Neural progenitor cell (in vitro differentiated cells): ENCODE data around the gene SMPD3. TPM values are rescaled to one million over a fixed set of nuclear protein-coding genes. Genes with fewer than 3 reads are reported as not detected.

Experiments
- DNase-seq: peaks from one replicate; pipeline ENCODE4 v3.0.0-alpha.2; 2016; ENCODE audit warnings: low spot score
- H2AFZ ChIP-seq: fragments of 200-600 bp; sonication (generic); replicated peaks from 2 replicates; pipeline ENCODE4 v1.6.1; 2016; ENCODE audit warnings: antibody characterized with exemption
- H3F3A ChIP-seq: fragments of 200-600 bp; sonication (generic); 2 replicates; pipeline ENCODE4 v1.6.1; 2016; ENCODE audit warnings: antibody characterized with exemption, low read depth
- H3K27ac ChIP-seq: fragments of 200-600 bp; sonication (generic); 2 replicates; pipeline ENCODE4 v1.5.1; 2016; ENCODE audit warnings: mild to moderate bottlenecking
- H3K27me3 ChIP-seq: fragments of 200-600 bp; sonication (generic); 2 replicates; pipeline ENCODE4 v1.6.1; 2016; ENCODE audit warnings: mild to moderate bottlenecking, moderate library complexity
- H3K36me3 ChIP-seq: fragments of 200-600 bp; sonication (generic); 2 replicates; pipeline ENCODE4 v1.5.1; 2016
- H3K4me1 ChIP-seq: fragments of 200-600 bp; sonication (generic); 2 replicates; pipeline ENCODE4 v1.6.1; 2016; ENCODE audit warnings: mixed run types
- H3K4me2 ChIP-seq: fragments of 200-600 bp; sonication (generic); 2 replicates; pipeline ENCODE4 v1.6.1; 2016
- H3K4me3 ChIP-seq: fragments of 200-600 bp; sonication (generic); 2 replicates; pipeline ENCODE4 v1.5.1; 2016
- H3K79me2 ChIP-seq: fragments of 200-600 bp; sonication (generic); 2 replicates; pipeline ENCODE4 v1.6.1; 2016; ENCODE audit warnings: low read depth
- H3K9ac ChIP-seq: fragments of 200-600 bp; sonication (generic); 2 replicates; pipeline ENCODE4 v1.6.1; 2016
- H3K9me3 ChIP-seq: fragments of 200-600 bp; sonication (generic); 2 replicates; pipeline ENCODE4 v1.5.1; 2016; ENCODE audit warnings: low read depth
- H4K20me1 ChIP-seq: fragments of 200-600 bp; sonication (generic); 2 replicates; pipeline ENCODE4 v1.6.1; 2016; ENCODE audit warnings: low read depth
- H3K27ac Mint-ChIP-seq: 3 replicates; pipeline ENCODE4 v1.8.0; 2021; ENCODE audit warnings: mixed read lengths
- H3K27me3 Mint-ChIP-seq: 2 replicates; pipeline ENCODE4 v1.8.0; 2022; ENCODE audit warnings: low read depth, mild to moderate bottlenecking, inconsistent platforms, moderate library complexity, mixed read lengths; ENCODE audit not compliant: insufficient read depth
- H3K36me3 Mint-ChIP-seq: 3 replicates; pipeline ENCODE4 v1.8.0; 2021; ENCODE audit warnings: mixed read lengths
- H3K4me1 Mint-ChIP-seq: 3 replicates; pipeline ENCODE4 v1.8.0; 2021; ENCODE audit warnings: mixed read lengths
- H3K4me3 Mint-ChIP-seq: 3 replicates; pipeline ENCODE4 v1.8.0; 2021; ENCODE audit warnings: mild to moderate bottlenecking, moderate library complexity, mixed read lengths
- H3K9me3 Mint-ChIP-seq: 3 replicates; pipeline ENCODE4 v1.8.0; 2020; ENCODE audit warnings: mixed read lengths
- EZH2 ChIP-seq: fragments of 200-600 bp; sonication (generic); IDR thresholded peaks from 2 replicates; pipeline ENCODE4 v1.6.1; 2017; ENCODE audit warnings: antibody characterized with exemption, mild to moderate bottlenecking, moderate library complexity
- EZH2phosphoT487 ChIP-seq: fragments of 200-600 bp; sonication (generic); IDR thresholded peaks from 2 replicates; pipeline ENCODE4 v1.6.1; 2017; ENCODE audit warnings: antibody characterized with exemption
- total RNA-seq: library from RNA; depleted of rRNA; stranded (reverse); fragments of >200 nt; gene quantifications from 2 replicates; pipeline ENCODE4 v1.2.3, GENCODE V29; 2015; ENCODE audit warnings: low replicate concordance
- TF ChIP-seq, protein P1 (sequence below): fragments of 200-600 bp; sonication (generic); IDR thresholded peaks from 2 replicates; pipeline ENCODE4 v1.5.1; 2017; ENCODE audit warnings: antibody characterized with exemption, mild to moderate bottlenecking

SMPD3 gene
- total RNA-seq, 1 donor from 2014 or later = not detected

DNA sequence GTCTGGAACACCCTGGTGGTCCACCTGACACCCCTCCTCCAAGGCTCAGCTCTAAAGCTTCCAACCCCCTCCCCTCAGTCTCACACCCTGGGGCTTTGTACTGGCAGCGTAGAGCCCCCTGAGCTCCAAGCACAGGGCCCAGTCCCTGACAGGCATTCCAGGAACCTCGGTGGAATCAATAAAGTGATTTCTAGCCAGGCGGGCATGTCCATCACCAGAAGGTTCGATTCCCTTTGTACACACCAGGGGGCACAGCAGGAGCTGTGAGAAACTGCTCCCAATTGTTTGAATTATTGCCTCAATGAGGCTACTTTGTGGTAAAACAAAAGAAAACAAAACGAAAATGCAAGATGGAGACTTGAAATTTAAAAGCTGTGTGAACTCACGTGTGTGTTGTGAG is 51.8 kb downstream of the SMPD3 start:
- H3K27ac Mint-ChIP-seq = no peak overlapping the region
- peaks cover 16% of the 10 kb centered on the region for H3K4me1 Mint-ChIP-seq
- no peak for TF ChIP-seq EZH2phosphoT487
- TF ChIP-seq, protein P1, sequence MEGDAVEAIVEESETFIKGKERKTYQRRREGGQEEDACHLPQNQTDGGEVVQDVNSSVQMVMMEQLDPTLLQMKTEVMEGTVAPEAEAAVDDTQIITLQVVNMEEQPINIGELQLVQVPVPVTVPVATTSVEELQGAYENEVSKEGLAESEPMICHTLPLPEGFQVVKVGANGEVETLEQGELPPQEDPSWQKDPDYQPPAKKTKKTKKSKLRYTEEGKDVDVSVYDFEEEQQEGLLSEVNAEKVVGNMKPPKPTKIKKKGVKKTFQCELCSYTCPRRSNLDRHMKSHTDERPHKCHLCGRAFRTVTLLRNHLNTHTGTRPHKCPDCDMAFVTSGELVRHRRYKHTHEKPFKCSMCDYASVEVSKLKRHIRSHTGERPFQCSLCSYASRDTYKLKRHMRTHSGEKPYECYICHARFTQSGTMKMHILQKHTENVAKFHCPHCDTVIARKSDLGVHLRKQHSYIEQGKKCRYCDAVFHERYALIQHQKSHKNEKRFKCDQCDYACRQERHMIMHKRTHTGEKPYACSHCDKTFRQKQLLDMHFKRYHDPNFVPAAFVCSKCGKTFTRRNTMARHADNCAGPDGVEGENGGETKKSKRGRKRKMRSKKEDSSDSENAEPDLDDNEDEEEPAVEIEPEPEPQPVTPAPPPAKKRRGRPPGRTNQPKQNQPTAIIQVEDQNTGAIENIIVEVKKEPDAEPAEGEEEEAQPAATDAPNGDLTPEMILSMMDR = peak; percentile 26

DNA sequence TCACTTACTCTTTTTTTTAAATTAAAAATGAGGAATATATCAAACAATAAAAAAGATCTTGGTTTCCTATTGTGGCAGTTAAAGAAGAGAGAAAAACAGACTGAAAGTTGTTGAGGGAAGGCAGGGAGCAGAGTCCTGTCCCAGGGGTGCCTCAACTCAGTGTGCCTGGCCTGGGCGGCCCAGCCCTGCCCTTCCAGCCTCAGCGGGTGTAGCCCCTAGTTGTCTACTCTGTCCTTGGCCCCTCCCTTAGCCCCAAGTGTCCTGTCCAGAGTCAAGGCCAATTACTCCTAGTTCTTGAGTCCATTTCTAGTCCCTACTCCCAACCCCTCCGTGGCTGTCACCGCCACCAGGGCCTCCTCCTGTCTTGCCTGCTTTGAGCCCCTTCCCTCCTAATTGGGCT is 52.5 kb downstream of the SMPD3 start:
- H3K9ac ChIP-seq = no peak overlapping the region

More for the DNA sequence above, 51.8 kb downstream of the SMPD3 start:
- H3K36me3 Mint-ChIP-seq = no peaks in the 10 kb centered on the region
- H2AFZ ChIP-seq = no peak overlapping the region
- no peak overlapping the region for H3K27ac ChIP-seq
- no peak overlapping the region for H3K4me2 ChIP-seq
- H3K36me3 ChIP-seq = no peaks in the 10 kb centered on the region
- H4K20me1 ChIP-seq = no peaks in the 10 kb centered on the region
- H3K9me3 ChIP-seq = no peaks in the 10 kb centered on the region
- H3K9me3 Mint-ChIP-seq = no peaks in the 10 kb centered on the region
- peaks cover 16% of the 10 kb centered on the region for H3K4me1 ChIP-seq
- no peak overlapping the region for H3K9ac ChIP-seq
- H3K27me3 Mint-ChIP-seq = peaks cover 7% of the 10 kb centered on the region
- H3K4me3 ChIP-seq = no peak overlapping the region
- peak; percentile 41 for DNase-seq
- no peaks in the 10 kb centered on the region for H3K79me2 ChIP-seq
- no peaks in the 10 kb centered on the region for H3F3A ChIP-seq
- no peak overlapping the region for H3K4me3 Mint-ChIP-seq
- no peaks in the 10 kb centered on the region for H3K27me3 ChIP-seq

DNA sequence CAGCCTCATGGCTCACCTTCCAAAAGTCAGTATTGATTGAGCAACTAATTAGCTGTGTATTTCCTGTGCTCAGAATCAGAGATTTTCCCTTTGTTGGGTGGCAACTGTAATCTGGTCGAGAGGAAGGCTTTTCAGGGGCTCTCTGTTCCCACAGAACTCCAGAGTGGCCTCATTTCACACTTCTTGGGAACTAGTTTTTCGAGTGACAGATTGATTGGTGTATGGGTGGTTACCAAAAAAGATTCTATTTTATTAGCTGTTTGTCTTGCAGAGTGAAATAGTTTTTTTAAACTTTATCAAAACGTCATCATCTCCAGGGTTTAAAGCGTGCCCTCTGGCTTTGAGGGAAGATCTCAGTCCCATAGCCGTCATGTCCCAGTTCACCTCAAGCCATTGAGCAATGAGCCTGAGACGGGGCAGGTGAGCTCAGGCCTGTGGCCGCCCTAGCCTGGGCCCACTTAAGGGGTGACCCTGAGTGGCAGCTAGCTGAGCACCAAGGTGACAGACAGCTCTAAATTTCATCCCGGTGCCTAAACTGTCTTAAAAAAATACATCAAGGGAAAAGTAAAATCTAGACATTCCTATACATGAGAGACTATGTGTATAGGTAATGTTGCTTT is 53.0 kb downstream of the SMPD3 start:
- no peak overlapping the region for H3K4me2 ChIP-seq
- H3K36me3 Mint-ChIP-seq = no peaks in the 10 kb centered on the region
- no peak overlapping the region for H3K27ac Mint-ChIP-seq
- no peaks in the 10 kb centered on the region for H3K9me3 Mint-ChIP-seq
- H2AFZ ChIP-seq = no peak overlapping the region
- no peaks in the 10 kb centered on the region for H3K9me3 ChIP-seq
- H3K4me3 ChIP-seq = no peak overlapping the region
- H4K20me1 ChIP-seq = no peaks in the 10 kb centered on the region
- DNase-seq = no peak
- peaks cover 16% of the 10 kb centered on the region for H3K4me1 Mint-ChIP-seq
- peaks cover 16% of the 10 kb centered on the region for H3K4me1 ChIP-seq
- no peaks in the 10 kb centered on the region for H3F3A ChIP-seq
- no peak overlapping the region for H3K4me3 Mint-ChIP-seq
- H3K36me3 ChIP-seq = no peaks in the 10 kb centered on the region
- peaks cover 7% of the 10 kb centered on the region for H3K27me3 Mint-ChIP-seq
- H3K79me2 ChIP-seq = no peaks in the 10 kb centered on the region
- TF ChIP-seq, protein P1 = no peak
- no peak for TF ChIP-seq EZH2phosphoT487
- H3K27me3 ChIP-seq = no peaks in the 10 kb centered on the region
- H3K9ac ChIP-seq = no peak overlapping the region
- H3K27ac ChIP-seq = no peak overlapping the region

More for the DNA sequence above, 52.5 kb downstream of the SMPD3 start:
- no peaks in the 10 kb centered on the region for H3K9me3 ChIP-seq
- TF ChIP-seq, protein P1 = no peak
- TF ChIP-seq EZH2phosphoT487 (no peak), EZH2 (no peak)
- H3K4me2 ChIP-seq = no peak overlapping the region
- H2AFZ ChIP-seq = no peak overlapping the region
- peak overlapping the region; percentile 33 for H3K4me3 Mint-ChIP-seq
- H3K9me3 Mint-ChIP-seq = no peaks in the 10 kb centered on the region
- H3K27ac Mint-ChIP-seq = no peak overlapping the region
- H3K36me3 Mint-ChIP-seq = no peaks in the 10 kb centered on the region
- H3F3A ChIP-seq = no peaks in the 10 kb centered on the region
- H3K36me3 ChIP-seq = no peaks in the 10 kb centered on the region
- no peak overlapping the region for H3K4me3 ChIP-seq
- peaks cover 16% of the 10 kb centered on the region for H3K4me1 Mint-ChIP-seq
- H3K27ac ChIP-seq = no peak overlapping the region
- H4K20me1 ChIP-seq = no peaks in the 10 kb centered on the region
- DNase-seq = no peak
- H3K79me2 ChIP-seq = no peaks in the 10 kb centered on the region
- H3K27me3 Mint-ChIP-seq = peaks cover 7% of the 10 kb centered on the region
- H3K4me1 ChIP-seq = peaks cover 16% of the 10 kb centered on the region
- no peaks in the 10 kb centered on the region for H3K27me3 ChIP-seq
